Body of pancreas (tissue), 4 donors: Measurements from ENCODE around the gene DLX1.

ENCODE experiments used
- POLR2A ChIP-seq, 3 donors: fragments of 450-650 bp; IDR thresholded peaks; one replicate each; pipeline ENCODE4 v1.6.1; 2016; ENCODE audit warnings: antibody characterized with exemption in 3 of 3, mild to moderate bottlenecking in 2 of 3
- TF ChIP-seq, protein P1 (sequence below), 7 experiments: fragments of 450-650 bp in 4 of 7; fragments of 200-600 bp in 3 of 7; sonication (generic) in 3 of 7; IDR thresholded peaks; one replicate each; pipeline ENCODE4 v1.5.1; 2016 to 2019; ENCODE audit warnings: antibody characterized with exemption in 7 of 7

DNA sequence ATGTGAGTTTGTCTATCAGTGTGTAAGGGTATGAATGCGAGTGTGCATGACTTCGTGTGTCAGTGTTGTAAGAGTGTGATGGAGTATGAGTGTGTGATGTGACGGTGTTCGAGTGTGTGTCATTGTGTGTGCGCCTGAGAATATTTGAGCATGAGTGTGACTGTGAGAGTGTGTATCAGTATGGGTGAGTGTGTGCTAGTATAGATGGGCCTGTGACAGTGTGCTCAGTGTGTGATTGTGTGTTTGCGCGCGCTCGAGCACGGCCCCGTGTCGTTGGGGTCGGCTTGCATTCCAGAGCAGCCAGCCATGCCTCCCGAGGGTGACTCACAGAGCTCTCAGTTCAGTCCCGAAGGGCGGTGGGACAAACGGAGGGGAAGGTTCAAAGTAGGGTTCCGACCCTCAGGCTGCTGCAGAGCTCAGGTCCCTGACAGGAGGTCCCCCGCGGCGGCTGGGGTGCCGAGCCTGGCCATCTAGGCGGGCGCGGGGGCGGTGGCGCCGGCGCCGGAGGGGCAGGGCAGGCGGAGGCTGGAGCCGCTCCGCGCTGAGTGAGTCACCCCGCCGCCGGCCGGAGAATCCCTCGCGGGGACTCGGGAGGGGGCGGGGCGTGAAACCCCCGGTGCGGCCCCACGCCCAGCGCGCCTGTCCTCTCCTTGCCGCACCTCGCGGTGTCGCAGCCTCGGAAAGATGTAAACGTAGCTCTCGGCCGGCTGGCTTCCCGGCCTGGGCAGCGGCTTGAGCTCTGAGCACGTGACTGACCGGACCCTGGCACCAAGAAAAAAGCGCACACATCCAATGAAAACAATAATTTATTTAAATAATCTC, 13.6 kb downstream of the DLX1 start:
- no peak for TF ChIP-seq POLR2A (IDR thresholded peaks at IDR 0.05)
- TF ChIP-seq, protein P1, sequence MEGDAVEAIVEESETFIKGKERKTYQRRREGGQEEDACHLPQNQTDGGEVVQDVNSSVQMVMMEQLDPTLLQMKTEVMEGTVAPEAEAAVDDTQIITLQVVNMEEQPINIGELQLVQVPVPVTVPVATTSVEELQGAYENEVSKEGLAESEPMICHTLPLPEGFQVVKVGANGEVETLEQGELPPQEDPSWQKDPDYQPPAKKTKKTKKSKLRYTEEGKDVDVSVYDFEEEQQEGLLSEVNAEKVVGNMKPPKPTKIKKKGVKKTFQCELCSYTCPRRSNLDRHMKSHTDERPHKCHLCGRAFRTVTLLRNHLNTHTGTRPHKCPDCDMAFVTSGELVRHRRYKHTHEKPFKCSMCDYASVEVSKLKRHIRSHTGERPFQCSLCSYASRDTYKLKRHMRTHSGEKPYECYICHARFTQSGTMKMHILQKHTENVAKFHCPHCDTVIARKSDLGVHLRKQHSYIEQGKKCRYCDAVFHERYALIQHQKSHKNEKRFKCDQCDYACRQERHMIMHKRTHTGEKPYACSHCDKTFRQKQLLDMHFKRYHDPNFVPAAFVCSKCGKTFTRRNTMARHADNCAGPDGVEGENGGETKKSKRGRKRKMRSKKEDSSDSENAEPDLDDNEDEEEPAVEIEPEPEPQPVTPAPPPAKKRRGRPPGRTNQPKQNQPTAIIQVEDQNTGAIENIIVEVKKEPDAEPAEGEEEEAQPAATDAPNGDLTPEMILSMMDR (IDR thresholded peaks at IDR 0.05) = no peak
